Prostate gland (tissue), 2 donors: Measurements from ENCODE around the gene ZSCAN9. TPM values are rescaled to one million over a fixed set of nuclear protein-coding genes. Genes with fewer than 3 reads are reported as not detected.
A peak's percentile ranks its signal among the peaks of the same experiment; 100 is the strongest.

Experiments used
- DNase-seq: peaks from one replicate; pipeline ENCODE4 v3.0.0-alpha.2; 2019; ENCODE audit warnings: low spot score
- H3K27ac ChIP-seq, 2 donors: fragments of 200-600 bp; sonication (generic); 2 replicates each; pipeline ENCODE4 v1.5.1; 2017 to 2019
- H3K27me3 ChIP-seq: fragments of 200-600 bp; sonication (generic); replicated peaks from 2 replicates; pipeline ENCODE4 v1.5.1; 2019; ENCODE audit not compliant: insufficient read depth
- H3K36me3 ChIP-seq, 2 donors: fragments of 200-600 bp; sonication (generic); 1 replicate in 1 of 2; 2 replicates in 1 of 2; pipeline versions ENCODE4 v1.5.1 to v1.8.1; 2017 to 2019
- H3K4me1 ChIP-seq: fragments of 200-600 bp; sonication (generic); replicated peaks from 2 replicates; pipeline ENCODE4 v1.5.1; 2019
- H3K4me3 ChIP-seq, 2 donors: fragments of 200-600 bp; sonication (generic); 2 replicates each; pipeline ENCODE4 v1.5.1; 2017 to 2019
- H3K9me3 ChIP-seq: fragments of 200-600 bp; sonication (generic); 2 replicates; pipeline ENCODE4 v1.5.1; 2017
- POLR2A ChIP-seq: fragments of 450-650 bp; IDR thresholded peaks from one replicate; pipeline ENCODE4 v1.6.1; 2016; ENCODE audit warnings: antibody characterized with exemption, mild to moderate bottlenecking
- POLR2AphosphoS5 ChIP-seq: sonication (generic); formaldehyde crosslinking; IDR thresholded peaks from one replicate; pipeline ENCODE4 v1.6.1; 2017; ENCODE audit warnings: antibody characterized with exemption
- WGBS: methylation state at CpG from one replicate; pipeline ENCODE4 v1.1.5; 2018; 5-methylcytosine and 5-hydroxymethylcytosine counted together
- intact Hi-C: fragments of 100-400 bp; cut with DNase I; formaldehyde crosslinking; loops from one replicate; pipeline ENCODE4 v1.14.2; 2022
- total RNA-seq, 2 donors: library from RNA; depleted of rRNA; stranded (reverse); fragments of >200 nt; gene quantifications; one replicate each; pipeline ENCODE4 v1.1.0, GENCODE V29; 2016
- TF ChIP-seq, protein P1 (sequence below), 4 experiments: fragments of 200-600 bp in 2 of 4; fragments of 450-650 bp in 2 of 4; sonication (generic) in 2 of 4; IDR thresholded peaks; 1 replicate in 3 of 4; 2 replicates in 1 of 4; pipeline ENCODE4 v1.5.1; 2016 to 2019; ENCODE audit warnings: antibody characterized with exemption in 4 of 4, mild to moderate bottlenecking in 2 of 4, moderate library complexity in 2 of 4

The ZSCAN9 gene
- total RNA-seq, 2 donors from 2014 or later, result 16.7 to 17.3 TPM

DNA sequence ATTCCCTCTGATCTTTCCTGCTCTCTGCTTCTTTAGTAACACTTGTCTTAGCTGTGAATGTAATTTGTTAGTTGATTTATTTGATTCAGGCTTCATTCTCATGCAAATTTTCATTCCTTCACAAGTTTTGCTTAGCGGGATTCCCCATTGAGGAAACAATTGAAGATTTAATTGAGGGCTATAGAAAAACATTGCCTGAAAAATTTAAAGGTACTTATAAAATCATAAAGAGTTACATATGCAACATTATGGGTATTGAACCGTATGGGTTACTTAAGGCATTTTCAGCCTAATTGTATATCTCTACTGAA lies 11.9 kb upstream of the ZSCAN9 start:
- Histone ChIP-seq H3K36me3 (no peaks in the 10 kb centered on the region), H3K9me3 (no peaks in the 10 kb centered on the region), H3K4me1 (no peaks in the 10 kb centered on the region), H3K27me3 (peaks cover 23% of the 10 kb centered on the region), H3K27ac (no peak overlapping the region), H3K4me3 (no peak overlapping the region)
- intact Hi-C loops, result no loop called here
- no peak for DNase-seq
- WGBS, result 20% methylated on average over 2 of the region's 2 CpGs
- TF ChIP-seq POLR2A (no peak), POLR2AphosphoS5 (no peak)
- TF ChIP-seq, protein P1, sequence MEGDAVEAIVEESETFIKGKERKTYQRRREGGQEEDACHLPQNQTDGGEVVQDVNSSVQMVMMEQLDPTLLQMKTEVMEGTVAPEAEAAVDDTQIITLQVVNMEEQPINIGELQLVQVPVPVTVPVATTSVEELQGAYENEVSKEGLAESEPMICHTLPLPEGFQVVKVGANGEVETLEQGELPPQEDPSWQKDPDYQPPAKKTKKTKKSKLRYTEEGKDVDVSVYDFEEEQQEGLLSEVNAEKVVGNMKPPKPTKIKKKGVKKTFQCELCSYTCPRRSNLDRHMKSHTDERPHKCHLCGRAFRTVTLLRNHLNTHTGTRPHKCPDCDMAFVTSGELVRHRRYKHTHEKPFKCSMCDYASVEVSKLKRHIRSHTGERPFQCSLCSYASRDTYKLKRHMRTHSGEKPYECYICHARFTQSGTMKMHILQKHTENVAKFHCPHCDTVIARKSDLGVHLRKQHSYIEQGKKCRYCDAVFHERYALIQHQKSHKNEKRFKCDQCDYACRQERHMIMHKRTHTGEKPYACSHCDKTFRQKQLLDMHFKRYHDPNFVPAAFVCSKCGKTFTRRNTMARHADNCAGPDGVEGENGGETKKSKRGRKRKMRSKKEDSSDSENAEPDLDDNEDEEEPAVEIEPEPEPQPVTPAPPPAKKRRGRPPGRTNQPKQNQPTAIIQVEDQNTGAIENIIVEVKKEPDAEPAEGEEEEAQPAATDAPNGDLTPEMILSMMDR (IDR thresholded peaks at IDR 0.05), result no peak

DNA sequence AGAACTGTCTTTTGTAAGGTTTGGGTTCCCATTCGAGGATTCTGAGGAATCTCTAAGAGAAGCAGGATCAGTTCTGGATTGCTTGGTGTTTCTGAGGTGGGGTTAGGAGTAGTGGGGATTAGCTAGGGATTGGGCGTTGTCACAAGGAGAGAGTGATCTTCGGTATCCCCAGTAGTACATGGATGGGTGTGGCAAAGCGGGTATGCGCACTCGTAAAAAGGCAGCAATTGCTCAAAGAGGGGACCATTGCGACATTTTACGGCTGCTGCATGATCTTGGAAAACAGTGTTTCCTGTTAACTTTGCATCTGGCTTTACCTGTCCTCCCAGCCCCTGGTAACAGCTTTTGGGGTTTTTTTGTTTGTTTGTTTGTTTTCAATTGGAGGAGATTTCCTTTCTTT lies 9.7 kb upstream of the ZSCAN9 start:
- H3K36me3 ChIP-seq, result no peaks in the 10 kb centered on the region
- no peaks in the 10 kb centered on the region for H3K4me1 ChIP-seq
- DNase-seq, result no peak
- intact Hi-C loops, result no loop called here
- H3K9me3 ChIP-seq, result no peaks in the 10 kb centered on the region
- peaks cover 12% of the 10 kb centered on the region for H3K27me3 ChIP-seq
- H3K27ac ChIP-seq, result no peak overlapping the region
- H3K4me3 ChIP-seq, result no peak overlapping the region
- whole genome bisulfite sequencing, result 37% methylated on average over 8 of the region's 8 CpGs
- TF ChIP-seq POLR2A (no peak), POLR2AphosphoS5 (no peak)
- TF ChIP-seq, protein P1 (IDR thresholded peaks at IDR 0.05), result no peak

DNA sequence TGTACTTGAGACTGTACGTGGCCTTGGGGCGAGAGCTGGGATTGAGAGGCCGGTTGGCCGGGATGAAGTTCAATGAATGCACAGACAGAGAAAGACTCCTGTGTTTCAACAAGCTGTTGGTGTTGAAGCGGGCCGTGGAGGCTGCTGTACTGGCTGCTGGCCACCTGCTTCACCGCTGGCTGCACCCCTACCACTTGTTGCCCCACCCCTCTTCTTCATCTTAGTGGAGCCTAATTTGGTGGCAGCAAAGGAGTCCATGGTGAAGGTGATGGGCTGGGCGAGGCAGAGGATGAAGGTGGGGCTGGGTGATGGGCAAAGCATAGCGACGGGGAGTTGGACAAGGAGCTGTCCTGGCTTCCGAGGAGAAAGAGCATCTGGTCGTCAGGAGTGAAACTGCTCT lies 7.2 kb upstream of the ZSCAN9 start:
- no peaks in the 10 kb centered on the region for H3K27me3 ChIP-seq
- intact Hi-C loops, result no loop called here
- 94% methylated on average over 12 of the region's 12 CpGs for WGBS

DNA sequence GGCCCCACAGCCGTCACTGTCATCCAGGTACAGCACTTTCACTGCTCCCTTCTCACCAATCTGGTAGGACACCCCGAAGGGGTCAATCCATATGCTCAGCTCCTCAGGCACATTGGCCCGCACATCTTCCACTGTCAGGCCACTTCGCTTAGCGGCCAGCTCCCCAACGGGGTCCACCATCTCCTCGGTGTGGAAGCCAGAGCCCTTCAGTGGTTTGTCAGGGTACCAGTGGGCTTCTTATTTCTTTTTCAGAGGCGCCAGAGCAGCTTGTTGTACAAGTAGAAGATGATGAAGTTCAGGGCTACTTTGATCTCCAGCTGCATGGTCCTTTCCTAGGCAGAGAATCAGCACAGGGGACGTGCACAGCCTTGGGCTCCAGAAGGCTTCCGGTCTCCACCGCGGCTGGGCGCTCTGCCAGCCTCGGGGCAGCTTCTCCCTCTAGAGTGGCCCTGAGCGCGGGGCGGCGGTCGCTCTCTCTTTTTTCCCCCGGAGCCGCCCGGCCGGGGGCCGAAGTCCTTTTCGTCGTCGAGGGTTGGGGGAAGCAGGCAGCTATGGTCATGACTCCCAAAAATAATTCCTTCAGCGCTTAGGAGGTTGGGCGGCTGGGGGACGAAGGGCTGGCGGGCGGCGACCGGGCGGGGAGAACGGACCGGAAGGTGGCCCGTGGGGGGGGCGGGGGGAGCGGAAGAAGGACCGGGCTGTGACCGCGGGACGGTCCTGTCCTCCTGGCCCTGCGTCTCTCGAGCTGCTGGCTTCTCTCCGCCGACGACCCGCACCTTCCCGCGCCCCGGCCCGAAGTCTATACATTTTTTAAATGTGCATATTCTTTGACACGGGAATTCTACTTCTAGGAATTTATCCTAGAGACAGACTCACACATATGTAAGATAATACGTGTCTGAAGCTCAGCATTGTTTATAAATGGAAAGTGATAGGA lies 6.5 kb upstream of the ZSCAN9 start:
- Histone ChIP-seq H3K9me3 (no peaks in the 10 kb centered on the region), H3K36me3 (no peaks in the 10 kb centered on the region), H3K27me3 (no peaks in the 10 kb centered on the region), H3K4me1 (no peaks in the 10 kb centered on the region), H3K4me3 (peak overlapping the region; percentile 52 to 58), H3K27ac (peak overlapping the region; percentile 50 to 59)
- WGBS, result 10% methylated on average over 49 of the region's 56 CpGs
- TF ChIP-seq, protein P1 (IDR thresholded peaks at IDR 0.05), result no peak
- TF ChIP-seq POLR2AphosphoS5, result peak; percentile 20
- intact Hi-C loops, result no loop called here
- peak; percentile 55 for DNase-seq

More for the DNA sequence above, 7.2 kb upstream of the ZSCAN9 start:
- H3K4me3 ChIP-seq, result no peak overlapping the region
- H3K9me3 ChIP-seq, result no peaks in the 10 kb centered on the region
- no peak overlapping the region for H3K27ac ChIP-seq
- DNase-seq, result no peak
- no peaks in the 10 kb centered on the region for H3K36me3 ChIP-seq
- TF ChIP-seq POLR2A (no peak), POLR2AphosphoS5 (no peak)
- TF ChIP-seq, protein P1 (IDR thresholded peaks at IDR 0.05), result no peak
- no peaks in the 10 kb centered on the region for H3K4me1 ChIP-seq
